NCI-H1092 (cell line): ENCODE measurements around the gene ADM2.

Experiments used
- DNase-seq: peaks from one replicate; lab custom pipeline; 2025; lab: John Stamatoyannopoulos, UW

The ADM2 gene

GRCh38 chr22:50445071-50445879 lies 36.1 kb upstream of the ADM2 start:
- DNase-seq, result no peak

- no peak for DNase-seq
These were observed 35.2 kb upstream of the ADM2 start for GRCh38 chr22:50445880-50446707.

GRCh38 chr22:50446708-50447575 lies 34.4 kb upstream of the ADM2 start:
- DNase-seq, result no peak

- no peak for DNase-seq
These were observed 33.5 kb upstream of the ADM2 start for GRCh38 chr22:50447576-50448551.

- DNase-seq, result no peak
These were observed 28.7 kb upstream of the ADM2 start for GRCh38 chr22:50452649-50453048.

- DNase-seq, result no peak
These were observed 26.7 kb upstream of the ADM2 start for GRCh38 chr22:50454556-50455075.

GRCh38 chr22:50455201-50455600 lies 26.1 kb upstream of the ADM2 start:
- no peak for DNase-seq

- DNase-seq, result no peak
These were observed 25.3 kb upstream of the ADM2 start for GRCh38 chr22:50456026-50456425.

GRCh38 chr22:50456466-50457234 lies 24.7 kb upstream of the ADM2 start:
- no peak for DNase-seq

- no peak for DNase-seq
These were observed 22.3 kb upstream of the ADM2 start for GRCh38 chr22:50459016-50459415.

- DNase-seq, result no peak
These were observed 21.7 kb upstream of the ADM2 start for GRCh38 chr22:50459496-50460140.

GRCh38 chr22:50460938-50461337 lies 20.4 kb upstream of the ADM2 start:
- no peak for DNase-seq

- DNase-seq, result no peak
These were observed 19.8 kb upstream of the ADM2 start for GRCh38 chr22:50461536-50461935.

GRCh38 chr22:50461979-50462540 lies 19.3 kb upstream of the ADM2 start:
- DNase-seq, result no peak

- DNase-seq, result no peak
These were observed 18.0 kb upstream of the ADM2 start for GRCh38 chr22:50463188-50463900.

GRCh38 chr22:50464451-50464850 lies 16.9 kb upstream of the ADM2 start:
- no peak for DNase-seq

- no peak for DNase-seq
These were observed 16.0 kb upstream of the ADM2 start for GRCh38 chr22:50465066-50465930.

- no peak for DNase-seq
These were observed 14.0 kb upstream of the ADM2 start for GRCh38 chr22:50467341-50467740.
